MM.1S (cell line): ENCODE results near the gene CSF3.

Experiments used
- DNase-seq: peaks from one replicate; pipeline ENCODE4 v3.0.0-alpha.2; 2015
- H2AFZ ChIP-seq: fragments of 300-600 bp; sonication (generic); 2 replicates; pipeline ENCODE4 v1.6.0; 2016; ENCODE audit warnings: antibody characterized with exemption, low read length
- H3F3A ChIP-seq: fragments of 300-600 bp; sonication (generic); 2 replicates; pipeline ENCODE4 v1.6.1; 2016; ENCODE audit warnings: mild to moderate bottlenecking, antibody characterized with exemption, low read length, moderate library complexity, mixed read lengths; ENCODE audit not compliant: insufficient read depth
- H3K27ac ChIP-seq: fragments of 300-600 bp; sonication (generic); 2 replicates; pipeline ENCODE4 v1.5.1; 2016; ENCODE audit warnings: mild to moderate bottlenecking, low read length
- H3K27me3 ChIP-seq: fragments of 300-600 bp; sonication (generic); replicated peaks from 2 replicates; pipeline ENCODE4 v1.6.0; 2016; ENCODE audit warnings: low read length; ENCODE audit not compliant: insufficient read depth
- H3K36me3 ChIP-seq: fragments of 300-600 bp; sonication (generic); replicated peaks from 2 replicates; pipeline ENCODE4 v1.6.1; 2016; ENCODE audit warnings: mild to moderate bottlenecking, low read length, mixed read lengths; ENCODE audit not compliant: insufficient read depth
- H3K4me1 ChIP-seq: fragments of 300-600 bp; sonication (generic); 2 replicates; pipeline ENCODE4 v1.6.1; 2016; ENCODE audit warnings: low read length, mixed read lengths
- H3K4me2 ChIP-seq: fragments of 300-600 bp; sonication (generic); 2 replicates; pipeline ENCODE4 v1.6.0; 2016; ENCODE audit warnings: low read depth, low read length
- H3K4me3 ChIP-seq: fragments of 300-600 bp; sonication (generic); 2 replicates; pipeline ENCODE4 v1.5.1; 2016; ENCODE audit warnings: low read length, mixed read lengths
- H3K79me2 ChIP-seq: fragments of 300-600 bp; sonication (generic); 2 replicates; pipeline ENCODE4 v1.6.1; 2016; ENCODE audit warnings: mixed run types, low read length, mixed read lengths
- H3K9ac ChIP-seq: fragments of 300-600 bp; sonication (generic); 2 replicates; pipeline ENCODE4 v1.6.1; 2016; ENCODE audit warnings: low read length, mixed read lengths
- H3K9me2 ChIP-seq: fragments of 300-600 bp; sonication (generic); replicated peaks from 2 replicates; pipeline ENCODE4 v1.6.1; 2016; ENCODE audit warnings: mild to moderate bottlenecking, low read length, mixed read lengths; ENCODE audit not compliant: insufficient read depth
- H3K9me3 ChIP-seq: fragments of 300-600 bp; sonication (generic); replicated peaks from 2 replicates; pipeline ENCODE4 v1.6.1; 2016; ENCODE audit warnings: mild to moderate bottlenecking, low read length, mixed read lengths; ENCODE audit not compliant: insufficient read depth
- H4K20me1 ChIP-seq: fragments of 300-600 bp; sonication (generic); 2 replicates; pipeline ENCODE4 v1.6.1; 2016; ENCODE audit warnings: mild to moderate bottlenecking, low read length, moderate library complexity, mixed read lengths; ENCODE audit not compliant: insufficient read depth
- CTCF ChIP-seq: fragments of 300-600 bp; sonication (generic); IDR thresholded peaks from 2 replicates; pipeline ENCODE4 v1.5.1; 2016; ENCODE audit warnings: antibody characterized with exemption, low read length, mixed read lengths
- EZH2 ChIP-seq: fragments of 300-600 bp; sonication (generic); optimal IDR thresholded peaks from 2 replicates; pipeline ENCODE3; 2017; ENCODE audit warnings: low read depth, mild to moderate bottlenecking, antibody characterized with exemption, low read length, mixed read lengths
- EZH2phosphoT487 ChIP-seq: fragments of 300-600 bp; sonication (generic); IDR thresholded peaks from 2 replicates; pipeline ENCODE4 v1.6.1; 2018; ENCODE audit warnings: antibody characterized with exemption, low read length

The CSF3 gene

DNA sequence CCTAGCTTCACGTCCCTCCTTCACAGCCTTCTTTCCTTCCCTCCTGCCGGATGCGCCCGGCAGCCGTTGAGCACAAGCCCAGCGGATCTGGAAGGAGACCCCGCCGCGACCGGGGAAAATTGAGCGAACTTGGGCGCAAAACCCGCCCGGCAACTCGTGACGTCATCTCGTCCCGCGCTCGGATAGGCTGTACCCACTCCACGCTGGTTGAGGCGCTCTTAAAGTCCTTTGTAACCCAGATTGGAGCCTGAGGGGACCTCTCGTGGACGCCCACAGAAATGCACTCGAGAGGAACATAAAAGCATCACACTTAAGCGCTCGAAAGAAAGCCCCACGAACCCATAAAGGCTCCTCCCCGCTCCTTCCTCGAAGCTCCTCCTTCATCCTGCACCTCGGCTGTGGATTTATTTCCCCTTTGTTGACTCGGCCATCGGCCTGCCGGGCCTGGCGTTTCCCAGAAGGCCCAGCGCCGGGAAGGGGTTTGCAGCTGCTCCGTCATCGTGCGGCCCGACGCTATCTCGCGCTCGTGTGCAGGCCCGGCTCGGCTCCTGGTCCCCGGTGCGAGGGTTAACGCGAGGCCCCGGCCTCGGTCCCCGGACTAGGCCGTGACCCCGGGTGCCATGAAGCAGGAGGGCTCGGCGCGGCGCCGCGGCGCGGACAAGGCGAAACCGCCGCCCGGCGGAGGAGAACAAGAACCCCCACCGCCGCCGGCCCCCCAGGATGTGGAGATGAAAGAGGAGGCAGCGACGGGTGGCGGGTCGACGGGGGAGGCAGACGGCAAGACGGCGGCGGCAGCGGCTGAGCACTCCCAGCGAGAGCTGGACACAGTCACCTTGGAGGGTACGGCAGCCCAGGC, 34.7 kb upstream of the CSF3 start, which contains the start of gene PSMD3:
Gene PSMD3 (plus strand): TSS at position 457 of the 856 bp plus-strand sequence. CDS start 164 bp downstream, at position 621.
- Histone ChIP-seq H2AFZ (peak within 1 kb of the TSS; percentile 92), H3K4me1 (peaks cover 17% of the 10 kb centered on the region; the same call in 1 of the 2 replicates), H3K4me3 (peak within 1 kb of the TSS; percentile 90), H3K27ac (peak within 1 kb of the TSS; percentile 83), H3K36me3 (peaks cover 7% of the 10 kb centered on the region), H4K20me1 (peaks cover 6% of the 10 kb centered on the region; the same call in 1 of the 2 replicates), H3K27me3 (peaks cover 6% of the 10 kb centered on the region; the same call in 1 of the 2 replicates), H3K9me2 (no peaks in the 10 kb centered on the region), H3F3A (no peaks in the 10 kb centered on the region), H3K9me3 (no peaks in the 10 kb centered on the region), H3K79me2 (peaks cover 47% of the 10 kb centered on the region), H3K9ac (peak within 1 kb of the TSS; percentile 99), H3K4me2 (peak within 1 kb of the TSS; percentile 93)
- peak; percentile 99 for DNase-seq
- no peak for TF ChIP-seq EZH2
- TF ChIP-seq CTCF: peak; percentile 72

GRCh38 chr17:39981207-39981741, 34.0 kb upstream of the CSF3 start:
- Histone ChIP-seq H3K79me2 (peaks cover 54% of the 10 kb centered on the region), H3F3A (no peaks in the 10 kb centered on the region), H3K4me3 (peak overlapping the region; percentile 90), H3K4me2 (peak overlapping the region; percentile 90), H3K4me1 (peaks cover 17% of the 10 kb centered on the region; the same call in 1 of the 2 replicates), H3K27me3 (peaks cover 6% of the 10 kb centered on the region; the same call in 1 of the 2 replicates), H3K9me2 (no peaks in the 10 kb centered on the region), H3K36me3 (peaks cover 9% of the 10 kb centered on the region), H4K20me1 (peaks cover 6% of the 10 kb centered on the region; the same call in 1 of the 2 replicates), H3K27ac (peak overlapping the region; percentile 83), H3K9me3 (no peaks in the 10 kb centered on the region), H3K9ac (peak overlapping the region; percentile 99), H2AFZ (peak overlapping the region; percentile 51)
- no peak for DNase-seq
- no peak for TF ChIP-seq EZH2
- no peak for TF ChIP-seq EZH2phosphoT487
- TF ChIP-seq CTCF: no peak

GRCh38 chr17:39981766-39982375, 33.4 kb upstream of the CSF3 start:
- H3K9ac ChIP-seq: peak overlapping the region; percentile 99
- peaks cover 17% of the 10 kb centered on the region; the same call in 1 of the 2 replicates for H3K4me1 ChIP-seq
- H2AFZ ChIP-seq: no peak overlapping the region
- H3F3A ChIP-seq: no peaks in the 10 kb centered on the region
- H3K36me3 ChIP-seq: peaks cover 14% of the 10 kb centered on the region
- peak overlapping the region; percentile 90 for H3K4me2 ChIP-seq
- H3K9me3 ChIP-seq: no peaks in the 10 kb centered on the region
- no peaks in the 10 kb centered on the region for H3K9me2 ChIP-seq
- TF ChIP-seq CTCF (no peak), EZH2phosphoT487 (no peak), EZH2 (no peak)
- peaks cover 6% of the 10 kb centered on the region; the same call in 1 of the 2 replicates for H3K27me3 ChIP-seq
- DNase-seq: no peak
- H4K20me1 ChIP-seq: peaks cover 6% of the 10 kb centered on the region; the same call in 1 of the 2 replicates
- H3K4me3 ChIP-seq: peak overlapping the region; percentile 90
- peaks cover 60% of the 10 kb centered on the region for H3K79me2 ChIP-seq
- peak overlapping the region; percentile 83; the same call in 1 of the 2 replicates for H3K27ac ChIP-seq
